ENCODE results near the gene IL1B. TPM values are rescaled to one million over a fixed set of nuclear protein-coding genes. Genes with fewer than 3 reads are reported as not detected.
A peak's percentile ranks its signal among the peaks of the same experiment; 100 is the strongest.

The IL1B gene
- total RNA-seq, 1 experiment from 2014 or later, result not detected

DNA sequence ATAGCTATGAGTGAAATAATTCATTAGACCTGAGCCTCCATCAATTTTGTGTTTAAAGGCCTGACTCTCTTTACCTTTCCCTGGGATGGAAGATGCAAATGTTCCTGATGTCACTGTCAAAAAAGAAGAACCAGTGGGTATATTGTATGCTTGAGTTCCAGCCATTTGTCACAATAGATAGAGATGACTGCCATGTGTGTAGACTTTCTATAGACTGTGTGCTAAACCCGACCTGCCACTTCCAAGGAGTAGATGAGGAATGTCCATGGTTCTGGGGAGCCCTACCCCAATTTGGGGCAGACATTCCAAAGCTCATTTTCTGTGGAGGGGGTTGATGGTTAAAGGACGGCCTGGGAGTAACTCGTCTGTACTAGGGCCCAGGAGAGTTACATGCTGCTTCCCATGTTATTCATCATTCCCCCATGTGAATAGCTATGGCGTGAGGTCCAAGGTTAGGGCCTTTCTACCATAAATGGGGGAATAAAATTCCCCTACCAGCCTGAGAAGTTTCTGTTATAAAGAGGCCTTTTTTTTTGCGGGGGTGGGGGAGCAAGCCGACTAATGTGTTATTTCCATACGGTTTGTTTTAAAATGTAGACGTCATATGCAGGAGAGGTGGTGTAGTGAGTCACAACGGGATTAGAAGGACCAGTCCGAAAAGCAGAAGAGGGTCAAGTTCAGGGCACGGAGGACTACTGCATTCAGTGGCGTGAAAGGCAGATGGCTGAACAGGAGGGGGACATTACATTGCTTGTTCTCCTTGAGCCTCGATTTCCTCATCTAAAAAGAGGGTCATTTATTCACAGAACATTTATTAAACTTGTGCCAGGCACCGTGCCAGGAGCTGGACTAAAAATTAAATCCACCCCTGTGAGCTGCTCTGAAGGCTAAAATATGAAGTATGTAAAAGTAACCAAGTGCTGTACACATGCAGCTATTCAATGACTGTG is 24.0 kb downstream of the IL1B start:
- ATAC-seq (no peak), DNase-seq (ENCODE audit: low read depth, low spot score) (no peak)
- intact Hi-C loops (cut with micrococcal nuclease; ENCODE audit: unreplicated experiment) (no loop called here), in situ Hi-C loops (cut with HindIII; ENCODE audit: low pct_unique_long_range_greater_than_20kb, low sequenced_read_pairs) (no loop called here)
- POLR2A ChIA-PET, result no interaction called here
- H3K27me3 ChIP-seq (ENCODE audit: control insufficient read depth, insufficient read depth, low read length), result no peaks in the 10 kb centered on the region
- no peak overlapping the region for H3K4me3 ChIP-seq (ENCODE audit: low read depth in 2 of 2, low read length in 2 of 2)
- TF ChIP-seq, protein P1, sequence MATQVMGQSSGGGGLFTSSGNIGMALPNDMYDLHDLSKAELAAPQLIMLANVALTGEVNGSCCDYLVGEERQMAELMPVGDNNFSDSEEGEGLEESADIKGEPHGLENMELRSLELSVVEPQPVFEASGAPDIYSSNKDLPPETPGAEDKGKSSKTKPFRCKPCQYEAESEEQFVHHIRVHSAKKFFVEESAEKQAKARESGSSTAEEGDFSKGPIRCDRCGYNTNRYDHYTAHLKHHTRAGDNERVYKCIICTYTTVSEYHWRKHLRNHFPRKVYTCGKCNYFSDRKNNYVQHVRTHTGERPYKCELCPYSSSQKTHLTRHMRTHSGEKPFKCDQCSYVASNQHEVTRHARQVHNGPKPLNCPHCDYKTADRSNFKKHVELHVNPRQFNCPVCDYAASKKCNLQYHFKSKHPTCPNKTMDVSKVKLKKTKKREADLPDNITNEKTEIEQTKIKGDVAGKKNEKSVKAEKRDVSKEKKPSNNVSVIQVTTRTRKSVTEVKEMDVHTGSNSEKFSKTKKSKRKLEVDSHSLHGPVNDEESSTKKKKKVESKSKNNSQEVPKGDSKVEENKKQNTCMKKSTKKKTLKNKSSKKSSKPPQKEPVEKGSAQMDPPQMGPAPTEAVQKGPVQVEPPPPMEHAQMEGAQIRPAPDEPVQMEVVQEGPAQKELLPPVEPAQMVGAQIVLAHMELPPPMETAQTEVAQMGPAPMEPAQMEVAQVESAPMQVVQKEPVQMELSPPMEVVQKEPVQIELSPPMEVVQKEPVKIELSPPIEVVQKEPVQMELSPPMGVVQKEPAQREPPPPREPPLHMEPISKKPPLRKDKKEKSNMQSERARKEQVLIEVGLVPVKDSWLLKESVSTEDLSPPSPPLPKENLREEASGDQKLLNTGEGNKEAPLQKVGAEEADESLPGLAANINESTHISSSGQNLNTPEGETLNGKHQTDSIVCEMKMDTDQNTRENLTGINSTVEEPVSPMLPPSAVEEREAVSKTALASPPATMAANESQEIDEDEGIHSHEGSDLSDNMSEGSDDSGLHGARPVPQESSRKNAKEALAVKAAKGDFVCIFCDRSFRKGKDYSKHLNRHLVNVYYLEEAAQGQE (IDR thresholded peaks at IDR 0.05; ENCODE audit: insufficient read depth in 1 of 2, low read depth in 2 of 2, low read length in 1 of 2), result no peak
- no peak for TF ChIP-seq SIN3A (IDR thresholded peaks at IDR 0.05; ENCODE audit: borderline replicate concordance, insufficient read depth, low read depth, low read length)
- TF ChIP-seq, protein P2, sequence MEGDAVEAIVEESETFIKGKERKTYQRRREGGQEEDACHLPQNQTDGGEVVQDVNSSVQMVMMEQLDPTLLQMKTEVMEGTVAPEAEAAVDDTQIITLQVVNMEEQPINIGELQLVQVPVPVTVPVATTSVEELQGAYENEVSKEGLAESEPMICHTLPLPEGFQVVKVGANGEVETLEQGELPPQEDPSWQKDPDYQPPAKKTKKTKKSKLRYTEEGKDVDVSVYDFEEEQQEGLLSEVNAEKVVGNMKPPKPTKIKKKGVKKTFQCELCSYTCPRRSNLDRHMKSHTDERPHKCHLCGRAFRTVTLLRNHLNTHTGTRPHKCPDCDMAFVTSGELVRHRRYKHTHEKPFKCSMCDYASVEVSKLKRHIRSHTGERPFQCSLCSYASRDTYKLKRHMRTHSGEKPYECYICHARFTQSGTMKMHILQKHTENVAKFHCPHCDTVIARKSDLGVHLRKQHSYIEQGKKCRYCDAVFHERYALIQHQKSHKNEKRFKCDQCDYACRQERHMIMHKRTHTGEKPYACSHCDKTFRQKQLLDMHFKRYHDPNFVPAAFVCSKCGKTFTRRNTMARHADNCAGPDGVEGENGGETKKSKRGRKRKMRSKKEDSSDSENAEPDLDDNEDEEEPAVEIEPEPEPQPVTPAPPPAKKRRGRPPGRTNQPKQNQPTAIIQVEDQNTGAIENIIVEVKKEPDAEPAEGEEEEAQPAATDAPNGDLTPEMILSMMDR (IDR thresholded peaks at IDR 0.05), result no peak
- TF ChIP-seq POLR2AphosphoS5 (IDR thresholded peaks at IDR 0.05; ENCODE audit: low read depth, low read length), result no peak
- TF ChIP-seq TCF7L2 (IDR thresholded peaks at IDR 0.05; ENCODE audit: low read depth, low read length), result no peak
- no TSS peak for BruUV-seq (replicated peaks)
- H3K36me3 ChIP-seq (ENCODE audit: control insufficient read depth, insufficient read depth, low read length), result no peaks in the 10 kb centered on the region
- H3K4me1 ChIP-seq (ENCODE audit: control insufficient read depth, insufficient read depth, low read length), result no peaks in the 10 kb centered on the region
- CTCF ChIA-PET, result no interaction called here
- H3K27ac ChIP-seq (ENCODE audit: low read length), result no peak overlapping the region
- 0 out of 2 replicates have a peak, but pooled peaks cover 1% of the 10 kb centered on the region for H3K9me3 ChIP-seq (ENCODE audit: control insufficient read depth, insufficient read depth, low read depth, low read length)

DNA sequence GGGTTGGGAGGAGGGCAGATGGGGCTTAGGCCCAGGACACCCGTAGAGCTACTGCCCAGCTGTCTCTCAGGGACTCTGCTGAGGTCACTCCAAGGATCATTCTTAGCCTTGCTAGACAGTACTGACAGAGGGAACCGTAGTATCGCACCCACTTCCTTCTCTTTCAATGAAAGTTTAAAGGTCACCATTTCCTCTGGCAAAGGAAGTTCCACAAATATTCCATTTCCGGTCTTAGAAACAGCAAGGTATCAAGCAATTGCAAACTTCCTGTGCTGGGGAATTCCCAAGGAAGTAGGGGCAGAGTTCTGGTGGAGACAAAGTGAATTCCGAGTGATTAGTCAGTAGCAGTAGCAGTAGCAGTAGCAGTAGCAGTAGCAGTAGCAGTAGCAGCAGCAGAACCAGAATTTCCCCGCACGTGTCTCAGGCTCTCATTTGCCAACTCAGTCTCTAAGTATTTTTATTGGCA is 24.7 kb downstream of the IL1B start:
- no peak for TF ChIP-seq TCF7L2 (IDR thresholded peaks at IDR 0.05; ENCODE audit: low read depth, low read length)
- TF ChIP-seq, protein P1 (IDR thresholded peaks at IDR 0.05; ENCODE audit: insufficient read depth in 1 of 2, low read depth in 2 of 2, low read length in 1 of 2), result no peak
- in situ Hi-C loops (cut with HindIII; ENCODE audit: low pct_unique_long_range_greater_than_20kb, low sequenced_read_pairs) (no loop called here), intact Hi-C loops (cut with micrococcal nuclease; ENCODE audit: unreplicated experiment) (no loop called here)
- H3K27ac ChIP-seq (ENCODE audit: low read length), result no peak overlapping the region
- no peak overlapping the region for H3K4me3 ChIP-seq (ENCODE audit: low read depth in 2 of 2, low read length in 2 of 2)
- ChIA-PET POLR2A (no interaction called here), CTCF (no interaction called here)
- H3K9me3 ChIP-seq (ENCODE audit: control insufficient read depth, insufficient read depth, low read depth, low read length), result peaks cover 3% of the 10 kb centered on the region; the same call in 1 of the 2 replicates
- DNase-seq (ENCODE audit: low read depth, low spot score), result no peak
- no peaks in the 10 kb centered on the region for H3K4me1 ChIP-seq (ENCODE audit: control insufficient read depth, insufficient read depth, low read length)
- ATAC-seq, result peak; percentile 66
- H3K36me3 ChIP-seq (ENCODE audit: control insufficient read depth, insufficient read depth, low read length), result no peaks in the 10 kb centered on the region
- no peaks in the 10 kb centered on the region for H3K27me3 ChIP-seq (ENCODE audit: control insufficient read depth, insufficient read depth, low read length)
- no TSS peak for BruUV-seq (replicated peaks)
